GM23338 (cell line): Measurements from ENCODE around the gene KCTD15. TPM values are rescaled to one million over a fixed set of nuclear protein-coding genes. Genes with fewer than 3 reads are reported as not detected.

Experiments
- ATAC-seq: fragments of 200-7000 bp; cut with Tn5 transposase; 3 replicates; pipeline ENCODE4 v1.9.1; 2020
- DNase-seq: peaks from one replicate; pipeline ENCODE4 v3.0.0-alpha.2; 2015; ENCODE audit warnings: low spot score
- H2AFZ ChIP-seq: fragments of 200-600 bp; sonication (generic); 2 replicates; pipeline ENCODE4 v1.8.0; 2016; ENCODE audit warnings: antibody characterized with exemption, mild to moderate bottlenecking, moderate library complexity
- H3F3A ChIP-seq: fragments of 200-600 bp; sonication (generic); replicated peaks from 2 replicates; pipeline ENCODE4 v1.8.0; 2017; ENCODE audit warnings: antibody characterized with exemption, mixed run types, low read depth
- H3K27ac ChIP-seq: fragments of 200-600 bp; sonication (generic); 2 replicates; pipeline ENCODE4 v1.6.1; 2016; ENCODE audit warnings: low read depth
- H3K27me3 ChIP-seq: fragments of 200-600 bp; sonication (generic); 2 replicates; pipeline ENCODE4 v1.8.0; 2016; ENCODE audit warnings: mild to moderate bottlenecking, mixed run types, moderate library complexity; ENCODE audit not compliant: insufficient read depth
- H3K36me3 ChIP-seq: fragments of 200-600 bp; sonication (generic); 2 replicates; pipeline ENCODE4 v1.8.0; 2016; ENCODE audit warnings: mild to moderate bottlenecking; ENCODE audit not compliant: insufficient read depth
- H3K4me1 ChIP-seq: fragments of 200-600 bp; sonication (generic); 2 replicates; pipeline ENCODE4 v1.8.0; 2016; ENCODE audit warnings: mild to moderate bottlenecking, moderate library complexity; ENCODE audit not compliant: insufficient read depth
- H3K4me2 ChIP-seq: fragments of 200-600 bp; sonication (generic); 2 replicates; pipeline ENCODE4 v1.7.1; 2017; ENCODE audit warnings: mixed run types
- H3K4me3 ChIP-seq: fragments of 200-600 bp; sonication (generic); 2 replicates; pipeline ENCODE4 v1.6.1; 2016; ENCODE audit warnings: mixed run types
- H3K79me2 ChIP-seq: fragments of 200-600 bp; sonication (generic); replicated peaks from 2 replicates; pipeline ENCODE4 v1.8.0; 2017; ENCODE audit warnings: mild to moderate bottlenecking; ENCODE audit not compliant: insufficient read depth
- H3K9me2 ChIP-seq: fragments of 200-600 bp; sonication (generic); 2 replicates; pipeline ENCODE4 v1.8.0; 2017; ENCODE audit not compliant: insufficient read depth
- H4K20me1 ChIP-seq: fragments of 200-600 bp; sonication (generic); replicated peaks from 2 replicates; pipeline ENCODE4 v1.8.0; 2017; ENCODE audit warnings: mild to moderate bottlenecking; ENCODE audit not compliant: insufficient read depth
- H3K27ac Mint-ChIP-seq: 2 replicates; pipeline ENCODE4 v1.8.0; 2020; ENCODE audit warnings: inconsistent platforms, mild to moderate bottlenecking, moderate library complexity, mixed read lengths
- H3K27me3 Mint-ChIP-seq: 3 replicates; pipeline ENCODE4 v1.8.0; 2022; ENCODE audit warnings: low read depth, mild to moderate bottlenecking, moderate library complexity, mixed read lengths, inconsistent platforms; ENCODE audit not compliant: insufficient read depth, poor library complexity
- H3K36me3 Mint-ChIP-seq: 3 replicates; pipeline ENCODE4 v1.8.0; 2021; ENCODE audit warnings: low read depth, mild to moderate bottlenecking, inconsistent platforms, moderate library complexity, mixed read lengths
- H3K4me1 Mint-ChIP-seq: 3 replicates; pipeline ENCODE4 v1.8.0; 2020; ENCODE audit warnings: mild to moderate bottlenecking, inconsistent platforms, mixed read lengths
- H3K4me3 Mint-ChIP-seq: 3 replicates; pipeline ENCODE4 v1.8.0; 2021; ENCODE audit warnings: moderate library complexity, mild to moderate bottlenecking, inconsistent platforms, mixed read lengths
- H3K9me3 Mint-ChIP-seq: 3 replicates; pipeline ENCODE4 v1.8.0; 2020; ENCODE audit warnings: moderate library complexity, mild to moderate bottlenecking, inconsistent platforms, mixed read lengths
- CREB1 ChIP-seq: fragments of 250-450 bp; sonication (Bioruptor Pico); IDR thresholded peaks from 2 replicates; pipeline ENCODE4 v1.5.0; 2020; ENCODE audit warnings: low read depth, mild to moderate bottlenecking, moderate library complexity
- CTCF ChIP-seq, 2 experiments: fragments of 200-600 bp in 1 of 2; sonication (generic) in 1 of 2; conservative IDR thresholded peaks; 2 replicates each; pipeline versions ENCODE4 v1.5.1 to v1.6.1; 2016 to 2017; ENCODE audit warnings: antibody characterized with exemption in 2 of 2, low read depth in 2 of 2, mild to moderate bottlenecking in 2 of 2, moderate library complexity in 1 of 2
- ETS1 ChIP-seq: IDR thresholded peaks from 2 replicates; pipeline ENCODE4 v1.6.1; 2016; ENCODE audit warnings: antibody characterized with exemption
- EZH2phosphoT487 ChIP-seq: fragments of 200-600 bp; sonication (generic); IDR thresholded peaks from one replicate; pipeline ENCODE4 v1.8.1; 2018; ENCODE audit warnings: antibody characterized with exemption; ENCODE audit not compliant: unreplicated experiment
- JUNB ChIP-seq: IDR thresholded peaks from one replicate; pipeline ENCODE4 v1.6.1; 2016; ENCODE audit warnings: antibody characterized with exemption; ENCODE audit not compliant: unreplicated experiment
- NANOG ChIP-seq: IDR thresholded peaks from 2 replicates; pipeline ENCODE4 v1.6.1; 2016; ENCODE audit warnings: antibody characterized with exemption, borderline replicate concordance
- POLR2AphosphoS5 ChIP-seq: IDR thresholded peaks from 2 replicates; pipeline ENCODE4 v1.6.1; 2016; ENCODE audit warnings: antibody characterized with exemption, low read depth
- REST ChIP-seq: IDR thresholded peaks from one replicate; pipeline ENCODE4 v1.6.1; 2018; ENCODE audit warnings: antibody characterized with exemption; ENCODE audit not compliant: unreplicated experiment
- STAT1 ChIP-seq: IDR thresholded peaks from one replicate; pipeline ENCODE4 v1.6.1; 2016; ENCODE audit warnings: antibody characterized with exemption; ENCODE audit not compliant: unreplicated experiment
- ZNF114 ChIP-seq: fragments of 250-450 bp; sonication (Bioruptor Pico); IDR thresholded peaks from 2 replicates; pipeline ENCODE4 v1.5.0; 2020; ENCODE audit warnings: mild to moderate bottlenecking, moderate library complexity
- ZNF331 ChIP-seq: fragments of 250-450 bp; sonication (Bioruptor Pico); IDR thresholded peaks from 2 replicates; pipeline ENCODE4 v1.5.0; 2020; ENCODE audit warnings: low read depth, mild to moderate bottlenecking, moderate library complexity
- ZNF462 ChIP-seq: fragments of 250-450 bp; sonication (Bioruptor Pico); IDR thresholded peaks from 2 replicates; pipeline ENCODE4 v1.5.0; 2020; ENCODE audit warnings: mild to moderate bottlenecking, moderate library complexity
- polyA plus RNA-seq: library from polyadenylated mRNA; unstranded; fragments of >200 nt; fragmentation: Nextera tagmentation; extraction: Ambion mirVana; gene quantifications from 2 replicates; pipeline ENCODE4 v1.2.1, GENCODE V29; 2016
- total RNA-seq: library from RNA; depleted of rRNA; stranded (reverse); fragments of >200 nt; shearing (Covaris generic); gene quantifications from 2 replicates; pipeline ENCODE4 v1.2.3, GENCODE V29; 2014

Gene KCTD15
- total and polyA plus RNA-seq, 2 experiments from 2014 or later, result 5.1 to 60.1 TPM

GRCh38 chr19:33840783-33841182, 44.1 kb downstream of the KCTD15 start:
- no peak overlapping the region for H3K27ac Mint-ChIP-seq
- H3K9me3 Mint-ChIP-seq, result no peaks in the 10 kb centered on the region
- TF ChIP-seq ETS1, result no peak
- TF ChIP-seq ZNF114, result no peak
- TF ChIP-seq ZNF331 (CRISPR knock-in tag), result no peak
- no peak for TF ChIP-seq POLR2AphosphoS5
- TF ChIP-seq CREB1 (CRISPR knock-in tag), result no peak
- TF ChIP-seq EZH2phosphoT487, result no peak
- no peak for TF ChIP-seq CTCF (conservative IDR thresholded peaks at IDR 0.05; ENCODE audit: low read depth in 2 of 2)
- no peak for TF ChIP-seq JUNB
- TF ChIP-seq REST, result no peak
- no peak for TF ChIP-seq ZNF462
- no peak for TF ChIP-seq NANOG
- TF ChIP-seq STAT1, result no peak
- no peaks in the 10 kb centered on the region for H3K4me1 Mint-ChIP-seq
- no peak overlapping the region for H2AFZ ChIP-seq
- H3K36me3 Mint-ChIP-seq, result no peaks in the 10 kb centered on the region
- ATAC-seq, result no peak
- H3K79me2 ChIP-seq, result no peaks in the 10 kb centered on the region
- H3K4me1 ChIP-seq, result no peaks in the 10 kb centered on the region
- no peaks in the 10 kb centered on the region for H3K36me3 ChIP-seq
- no peaks in the 10 kb centered on the region for H4K20me1 ChIP-seq
- no peak overlapping the region for H3K4me2 ChIP-seq
- no peaks in the 10 kb centered on the region for H3K9me2 ChIP-seq
- DNase-seq, result no peak
- H3K27me3 ChIP-seq, result no peaks in the 10 kb centered on the region
- H3F3A ChIP-seq, result no peaks in the 10 kb centered on the region
- H3K27me3 Mint-ChIP-seq, result no peaks in the 10 kb centered on the region
- H3K4me3 ChIP-seq, result no peak overlapping the region
- H3K27ac ChIP-seq, result no peak overlapping the region
- no peak overlapping the region for H3K4me3 Mint-ChIP-seq
